ENCODE results near the gene PARP3.

The PARP3 gene

GRCh38 chr3:51934991-51935885 is 6.9 kb upstream of the PARP3 start:
- no peak for TF ChIP-seq CTCF (IDR thresholded peaks at IDR 0.05; ENCODE audit: insufficient read depth, missing control alignments)
- no peak for DNase-seq (ENCODE audit: insufficient read length, low spot score)
- no peak for FAIRE-seq

- no peak for FAIRE-seq
These were observed 6.0 kb upstream of the PARP3 start for GRCh38 chr3:51935886-51936755.

DNA sequence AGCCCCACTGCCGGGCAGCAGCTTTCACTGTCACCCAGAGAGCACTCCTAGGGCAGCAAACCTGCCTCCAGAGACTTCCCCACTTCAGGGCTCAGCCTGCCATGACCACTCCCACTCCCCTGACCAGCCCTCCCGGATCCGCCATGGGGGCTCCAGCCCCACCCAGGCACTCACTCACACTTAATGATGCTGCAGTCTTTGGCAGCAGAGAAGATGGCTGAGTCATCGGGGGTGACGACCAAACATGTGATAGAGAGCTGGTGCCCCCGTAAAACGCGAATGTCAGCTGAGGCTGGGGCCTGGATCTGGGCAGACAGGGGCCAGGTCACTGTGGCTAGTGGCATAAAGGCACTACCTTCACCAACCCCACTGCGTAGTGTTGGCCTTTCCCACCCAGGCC is 5.1 kb upstream of the PARP3 start:
- DNase-seq (ENCODE audit: insufficient read length, low spot score) (no peak), FAIRE-seq (no peak)
- no peak for TF ChIP-seq CTCF (IDR thresholded peaks at IDR 0.05; ENCODE audit: insufficient read depth, missing control alignments)

More at GRCh38 chr3:51935886-51936755, 6.0 kb upstream of the PARP3 start:
- TF ChIP-seq CTCF (IDR thresholded peaks at IDR 0.05; ENCODE audit: insufficient read depth, missing control alignments): no peak
- DNase-seq (ENCODE audit: insufficient read length, low spot score): peak; percentile 13

DNA sequence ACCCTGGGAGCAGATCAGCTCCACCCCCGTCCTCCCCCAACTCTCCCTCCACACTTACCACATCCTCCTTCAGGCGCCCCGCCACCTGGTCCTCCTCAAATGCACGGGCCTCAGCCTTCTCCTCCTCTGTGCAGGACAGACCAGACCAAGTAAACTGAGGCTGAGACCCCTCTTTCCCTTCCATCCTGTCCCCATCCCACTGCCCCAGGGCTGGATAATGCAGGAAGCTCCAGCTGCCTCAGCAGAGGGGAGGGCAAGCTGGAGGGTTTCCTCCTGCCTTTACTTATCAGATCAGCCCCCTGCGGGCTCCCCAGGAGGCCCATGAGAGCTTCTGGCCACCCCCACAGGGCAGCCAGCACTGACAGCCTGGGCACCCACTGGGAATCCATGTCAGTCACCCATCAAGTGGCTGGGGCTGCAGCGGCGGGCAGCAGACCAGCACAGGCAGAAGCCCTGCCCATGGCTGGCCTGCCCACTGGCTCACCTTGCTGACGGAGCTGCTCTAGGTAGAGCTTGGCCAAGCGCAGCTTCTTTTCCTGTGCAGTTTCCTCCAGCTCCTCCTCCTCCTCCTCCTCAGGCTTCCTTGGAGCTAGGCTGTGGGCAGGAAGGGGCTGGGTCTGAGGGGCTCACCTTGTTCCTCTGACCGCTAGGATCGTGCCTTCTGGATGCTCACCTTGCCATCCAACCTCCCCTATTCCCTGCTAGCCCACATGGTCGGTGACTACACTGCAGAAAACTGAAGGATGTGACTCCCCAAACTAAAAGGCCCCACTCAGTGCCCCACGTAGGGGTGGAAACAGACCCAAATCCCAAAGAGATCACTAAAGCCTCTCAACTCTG is 4.3 kb upstream of the PARP3 start:
- TF ChIP-seq CTCF (IDR thresholded peaks at IDR 0.05; ENCODE audit: insufficient read depth, missing control alignments): no peak
- FAIRE-seq (no peak), DNase-seq (ENCODE audit: insufficient read length, low spot score) (no peak)

DNA sequence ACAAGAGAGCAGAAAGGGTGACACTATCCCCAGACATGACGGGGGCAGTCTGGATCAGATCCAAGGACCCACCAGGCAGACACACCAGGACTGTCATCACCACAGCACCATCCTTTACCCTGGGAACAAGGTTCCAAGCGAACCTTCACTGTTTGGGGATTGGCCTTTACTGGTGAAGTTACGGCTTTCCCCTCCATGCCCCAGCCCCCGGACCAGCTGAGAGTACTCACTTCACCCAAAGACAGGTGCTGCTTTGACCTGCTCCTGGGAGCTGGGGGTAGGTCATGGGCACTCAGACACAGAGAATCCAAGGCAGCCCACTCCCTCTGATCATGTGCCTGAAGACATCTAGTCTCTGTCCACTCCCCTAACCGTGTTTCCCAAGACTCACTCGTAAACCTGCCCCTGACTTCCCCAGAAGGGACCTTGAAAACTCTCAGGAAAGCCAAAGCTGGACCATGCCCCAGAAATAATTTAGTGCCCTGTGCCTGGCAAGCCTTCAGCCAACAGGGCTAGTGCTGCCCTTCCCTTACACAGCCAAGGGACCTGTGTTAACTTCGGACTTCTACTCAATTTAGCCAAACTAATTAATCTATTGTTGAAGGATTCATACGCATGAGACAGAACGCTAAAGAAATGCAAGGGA is 3.3 kb upstream of the PARP3 start:
- DNase-seq (ENCODE audit: insufficient read length, low spot score) (no peak), FAIRE-seq (no peak)
- no peak for TF ChIP-seq CTCF (IDR thresholded peaks at IDR 0.05; ENCODE audit: insufficient read depth, missing control alignments)

- FAIRE-seq: no peak
- DNase-seq (ENCODE audit: insufficient read length, low spot score): no peak
- no peak for TF ChIP-seq CTCF (IDR thresholded peaks at IDR 0.05; ENCODE audit: insufficient read depth, missing control alignments)
These were observed 1.3 kb upstream of the PARP3 start for GRCh38 chr3:51940648-51941462.

Data from D721Med (cell line).